GM12892 (cell line): ENCODE results near the gene UNC5C.
"Not testable (repeated sequence)": the region's sequence is repeated elsewhere in the genome, so short reads cannot be mapped to it uniquely, and the experiment has no call there.

Experiments used
- DNase-seq: peaks from one replicate; pipeline ENCODE4 v3.0.0; 2011; ENCODE audit not compliant: insufficient read length
- FAIRE-seq: peaks from 2 replicates; lab custom pipeline; 2011; peaks lifted over from hg19 to GRCh38; lab: Jason Lieb, UNC
- POLR2A ChIP-seq: IDR thresholded peaks from 2 replicates; pipeline ENCODE4 v1.6.1; 2011; ENCODE audit warnings: low read depth, low read length, control low read depth
- POLR2AphosphoS5 ChIP-seq: IDR thresholded peaks from 2 replicates; pipeline ENCODE4 v1.6.1; 2011; ENCODE audit warnings: low read depth, low read length, control low read depth
- TAF1 ChIP-seq: IDR thresholded peaks from 2 replicates; pipeline ENCODE4 v1.6.1; 2011; ENCODE audit warnings: low read depth, mild to moderate bottlenecking, control low read depth, low read length, borderline replicate concordance

UNC5C gene

GRCh38 chr4:95155759-95156451 lies 392.9 kb downstream of the UNC5C start:
- FAIRE-seq (no peak), DNase-seq (no peak)
- no peak for TF ChIP-seq POLR2A
- TF ChIP-seq POLR2AphosphoS5: no peak
- no peak for TF ChIP-seq TAF1

DNA sequence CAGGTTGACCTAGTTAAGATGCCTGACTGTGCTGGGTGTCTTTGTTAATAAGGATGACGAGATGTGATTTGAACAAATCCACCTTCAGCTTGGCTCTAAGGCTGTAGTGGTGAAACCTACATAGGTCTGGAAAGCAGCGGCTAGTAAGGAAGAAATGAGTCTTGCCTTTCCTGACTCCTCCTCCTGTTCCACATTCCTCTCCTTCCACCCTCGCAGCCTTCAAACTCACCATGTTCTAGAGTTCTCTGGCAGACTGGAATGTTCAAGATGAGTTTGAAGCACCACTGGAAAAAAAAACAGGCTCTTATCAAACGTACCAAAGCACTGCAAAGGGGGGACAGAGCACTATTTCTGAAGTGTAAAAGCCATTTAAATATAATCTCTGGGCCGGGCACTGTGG lies 395.6 kb downstream of the UNC5C start:
- DNase-seq: no peak
- FAIRE-seq: no peak
- TF ChIP-seq TAF1 (no peak), POLR2AphosphoS5 (no peak)

GRCh38 chr4:95151255-95151654 lies 397.5 kb downstream of the UNC5C start:
- DNase-seq: no peak
- no peak for FAIRE-seq
- TF ChIP-seq POLR2A (no peak), TAF1 (no peak), POLR2AphosphoS5 (no peak)

DNA sequence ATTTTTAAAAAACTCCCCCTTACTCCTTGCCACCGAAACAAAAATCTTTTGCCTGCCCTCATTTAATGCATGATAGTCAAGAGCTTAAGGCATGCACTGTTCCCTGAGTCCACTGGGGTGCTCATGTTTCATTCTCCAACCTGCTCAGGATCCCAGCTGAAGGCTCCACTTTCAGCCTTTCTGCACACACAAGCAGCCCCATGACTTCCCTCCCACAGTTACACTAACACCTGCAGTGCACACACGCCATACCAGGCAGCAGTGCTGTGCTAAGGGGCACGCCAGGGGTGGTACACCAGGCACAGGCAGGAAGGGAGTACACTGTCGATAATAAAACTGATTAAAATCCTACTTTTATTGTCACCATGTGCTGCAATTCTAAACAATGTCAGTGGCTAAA lies 405.8 kb downstream of the UNC5C start:
- DNase-seq (no peak), FAIRE-seq (no peak)
- TF ChIP-seq POLR2AphosphoS5 (no peak), POLR2A (no peak), TAF1 (no peak)

DNA sequence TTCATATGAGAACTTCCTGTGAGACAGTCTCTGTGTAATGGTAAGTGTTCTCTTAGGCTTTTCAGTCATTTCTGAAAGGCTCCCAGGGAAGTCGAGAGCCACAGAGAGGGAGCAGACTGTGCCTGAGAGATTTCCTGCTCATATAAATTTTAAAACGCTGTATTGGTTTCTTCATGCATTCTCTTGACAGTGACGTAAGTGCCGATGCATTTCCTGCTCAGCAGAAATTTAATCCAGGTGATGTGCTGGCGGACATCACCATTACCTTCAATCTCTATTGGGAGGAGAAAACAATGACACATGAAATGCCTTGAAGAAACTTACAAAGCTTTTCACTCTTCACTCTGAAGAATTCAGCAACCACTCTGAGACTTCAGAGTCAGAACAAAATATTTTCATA lies 407.4 kb downstream of the UNC5C start:
- FAIRE-seq (no peak), DNase-seq (no peak)
- TF ChIP-seq POLR2AphosphoS5 (no peak), TAF1 (no peak), POLR2A (no peak)

DNA sequence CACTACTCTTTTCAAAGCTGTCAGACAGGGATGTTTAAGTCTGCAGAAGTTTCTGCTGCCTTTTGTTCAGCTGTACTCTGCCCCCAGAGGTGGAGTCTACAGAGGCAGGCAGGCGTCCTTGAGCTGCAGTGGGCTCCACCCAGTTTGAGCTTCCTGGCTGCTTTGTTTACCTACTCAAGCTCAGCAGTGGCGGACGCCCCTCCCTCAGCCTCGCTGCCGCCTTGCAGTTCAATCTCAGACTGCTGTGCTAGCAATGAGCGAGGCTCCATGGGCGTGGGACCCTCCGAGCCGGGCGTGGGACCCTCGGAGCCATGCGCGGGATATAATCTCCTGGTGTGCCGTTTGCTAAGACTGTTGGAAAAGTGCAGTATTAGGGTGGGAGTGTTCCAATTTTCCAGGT lies 409.3 kb downstream of the UNC5C start:
- not testable (repeated sequence) for FAIRE-seq, DNase-seq

DNA sequence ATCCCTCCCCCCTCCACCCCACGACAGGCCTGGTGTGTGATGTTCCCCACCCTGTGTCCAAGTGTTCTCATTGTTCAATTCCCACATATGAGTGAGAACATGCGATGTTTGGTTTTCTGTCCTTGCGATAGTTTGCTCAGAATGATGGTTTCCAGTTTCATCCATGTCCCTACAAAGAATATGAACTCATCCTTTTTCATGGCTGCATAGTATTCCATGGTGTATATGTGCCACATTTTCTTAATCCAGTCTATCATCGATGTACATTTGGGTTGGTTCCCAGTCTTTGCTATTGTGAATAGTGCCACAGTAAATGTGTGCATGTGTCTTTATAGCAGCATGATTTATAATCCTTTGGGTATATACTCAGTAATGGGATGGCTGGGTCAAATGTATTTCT lies 414.8 kb downstream of the UNC5C start:
- FAIRE-seq: not testable (repeated sequence)

DNA sequence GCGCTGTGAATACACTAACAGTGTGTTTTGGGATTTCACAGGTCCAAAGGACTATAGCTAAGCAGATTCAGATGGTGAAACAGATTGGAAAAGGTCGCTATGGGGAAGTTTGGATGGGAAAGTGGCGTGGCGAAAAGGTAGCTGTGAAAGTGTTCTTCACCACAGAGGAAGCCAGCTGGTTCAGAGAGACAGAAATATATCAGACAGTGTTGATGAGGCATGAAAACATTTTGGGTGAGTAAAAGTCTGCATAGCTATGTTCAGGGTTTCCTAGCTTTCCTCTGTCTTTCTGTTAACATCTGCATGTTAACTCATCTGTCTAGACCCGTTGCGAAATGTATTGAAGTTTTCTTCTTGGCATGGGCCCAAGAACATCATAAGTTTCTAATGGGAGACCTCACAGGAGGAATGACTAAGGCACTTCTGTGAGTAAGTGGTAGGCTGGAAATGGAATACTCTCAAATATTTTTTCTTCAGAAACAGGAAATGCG lies 418.9 kb downstream of the UNC5C start:
- no peak for TF ChIP-seq TAF1
- no peak for TF ChIP-seq POLR2A
- TF ChIP-seq POLR2AphosphoS5: no peak
- FAIRE-seq (no peak), DNase-seq (no peak)

More for the DNA sequence above, 414.8 kb downstream of the UNC5C start:
- not testable (repeated sequence) for DNase-seq

DNA sequence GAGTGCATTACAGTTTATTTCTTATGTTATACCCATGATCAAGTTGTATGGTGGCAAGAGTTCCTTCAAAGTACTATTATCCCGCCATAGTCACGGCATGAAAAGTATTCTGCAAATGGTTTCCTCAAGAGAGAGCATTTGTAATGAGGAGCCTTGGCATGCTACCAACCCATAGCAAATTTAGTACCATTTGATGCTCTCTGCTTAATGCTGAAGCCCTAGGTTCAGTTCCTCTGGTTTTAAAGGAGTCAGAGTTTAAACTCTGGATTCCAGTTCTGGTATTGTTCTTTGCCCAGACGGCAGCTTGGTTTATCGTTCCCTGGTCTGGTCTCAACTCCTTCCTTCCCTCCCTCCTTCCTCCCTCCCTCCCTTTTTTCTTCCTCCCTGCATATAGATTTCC lies 419.7 kb downstream of the UNC5C start:
- FAIRE-seq (no peak), DNase-seq (no peak)
- TF ChIP-seq TAF1 (no peak), POLR2A (no peak), POLR2AphosphoS5 (no peak)

DNA sequence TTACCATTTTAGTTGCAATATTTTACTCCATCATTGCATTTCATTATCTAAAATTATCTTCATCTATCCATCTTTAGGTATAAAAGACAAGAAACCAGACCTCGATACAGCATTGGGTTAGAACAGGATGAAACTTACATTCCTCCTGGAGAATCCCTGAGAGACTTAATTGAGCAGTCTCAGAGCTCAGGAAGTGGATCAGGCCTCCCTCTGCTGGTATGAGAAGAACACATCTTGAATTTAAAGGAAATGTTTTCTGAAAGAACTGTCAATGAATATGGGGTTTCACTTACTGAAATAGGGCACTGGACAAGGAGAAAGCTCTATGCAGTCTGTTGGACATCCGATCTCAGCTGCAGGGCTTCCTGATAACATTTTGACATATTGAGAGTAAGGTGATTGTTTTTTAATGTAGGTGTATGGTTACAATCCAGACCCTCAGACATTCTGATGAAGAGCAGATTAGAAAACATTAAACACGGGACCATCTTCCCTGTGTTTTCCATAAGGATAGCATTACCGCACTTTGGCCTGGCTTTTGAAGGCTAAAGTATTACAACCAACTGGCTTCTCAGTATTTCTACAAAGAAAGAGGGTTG lies 423.8 kb downstream of the UNC5C start:
- FAIRE-seq (no peak), DNase-seq (no peak)
- TF ChIP-seq POLR2AphosphoS5 (no peak), TAF1 (no peak), POLR2A (no peak)

DNA sequence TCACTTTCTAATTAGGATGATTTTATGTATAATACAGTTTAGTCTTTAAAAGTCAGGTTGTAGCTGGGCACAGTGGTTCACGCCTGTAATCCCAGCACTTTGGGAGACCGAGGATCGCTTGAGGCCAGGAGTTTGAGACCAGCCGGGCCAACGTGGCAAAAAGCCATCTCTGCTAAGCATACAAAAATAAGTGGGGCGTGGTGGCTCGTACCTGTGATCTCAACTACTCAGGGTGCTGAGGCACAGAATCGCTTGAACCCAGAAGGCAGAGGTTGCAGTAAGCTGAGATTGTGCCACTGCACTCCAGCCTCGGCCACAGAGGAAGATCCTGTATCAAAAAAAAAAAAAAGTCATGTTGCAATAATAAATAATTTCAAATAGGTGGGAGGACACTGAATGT lies 426.8 kb downstream of the UNC5C start:
- DNase-seq (no peak), FAIRE-seq (no peak)
- TF ChIP-seq POLR2AphosphoS5 (no peak), POLR2A (no peak), TAF1 (no peak)

- FAIRE-seq (no peak), DNase-seq (no peak)
- no peak for TF ChIP-seq POLR2A
- no peak for TF ChIP-seq TAF1
These were observed 428.3 kb downstream of the UNC5C start for GRCh38 chr4:95120456-95120855.
